Measurements from ENCODE around the gene GGT1. TPM values are rescaled to one million over a fixed set of nuclear protein-coding genes. Genes with fewer than 3 reads are reported as not detected.
"Not testable (repeated sequence)": the region's sequence is repeated elsewhere in the genome, so short reads cannot be mapped to it uniquely, and the experiment has no call there.

GGT1 gene
- total RNA-seq, 1 donor from 2014 or later = 1.8 TPM

DNA sequence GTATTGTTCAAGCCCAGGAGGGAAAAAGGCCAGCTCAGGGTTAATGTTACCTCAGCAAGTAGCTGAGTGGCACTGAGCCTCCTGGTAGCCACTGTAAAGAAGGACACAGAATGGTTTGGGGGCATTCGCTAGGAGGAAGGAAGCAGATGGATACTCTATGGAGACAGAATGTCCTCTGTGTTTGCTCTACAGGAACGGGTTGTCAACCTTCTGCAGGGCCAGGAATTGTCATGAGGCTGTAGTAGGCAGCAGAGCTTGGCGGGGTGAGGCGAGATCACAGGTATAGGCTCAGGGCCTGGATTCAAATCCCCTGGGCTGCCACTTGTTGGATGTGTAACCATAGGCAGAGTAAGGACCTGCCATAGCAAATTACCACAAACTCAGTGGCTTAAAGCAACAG lies 7.1 kb upstream of the GGT1 start:
- no peak overlapping the region for H3K27ac Mint-ChIP-seq (ENCODE audit: unreplicated experiment)
- TF ChIP-seq, protein P1, sequence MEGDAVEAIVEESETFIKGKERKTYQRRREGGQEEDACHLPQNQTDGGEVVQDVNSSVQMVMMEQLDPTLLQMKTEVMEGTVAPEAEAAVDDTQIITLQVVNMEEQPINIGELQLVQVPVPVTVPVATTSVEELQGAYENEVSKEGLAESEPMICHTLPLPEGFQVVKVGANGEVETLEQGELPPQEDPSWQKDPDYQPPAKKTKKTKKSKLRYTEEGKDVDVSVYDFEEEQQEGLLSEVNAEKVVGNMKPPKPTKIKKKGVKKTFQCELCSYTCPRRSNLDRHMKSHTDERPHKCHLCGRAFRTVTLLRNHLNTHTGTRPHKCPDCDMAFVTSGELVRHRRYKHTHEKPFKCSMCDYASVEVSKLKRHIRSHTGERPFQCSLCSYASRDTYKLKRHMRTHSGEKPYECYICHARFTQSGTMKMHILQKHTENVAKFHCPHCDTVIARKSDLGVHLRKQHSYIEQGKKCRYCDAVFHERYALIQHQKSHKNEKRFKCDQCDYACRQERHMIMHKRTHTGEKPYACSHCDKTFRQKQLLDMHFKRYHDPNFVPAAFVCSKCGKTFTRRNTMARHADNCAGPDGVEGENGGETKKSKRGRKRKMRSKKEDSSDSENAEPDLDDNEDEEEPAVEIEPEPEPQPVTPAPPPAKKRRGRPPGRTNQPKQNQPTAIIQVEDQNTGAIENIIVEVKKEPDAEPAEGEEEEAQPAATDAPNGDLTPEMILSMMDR (IDR thresholded peaks at IDR 0.05) = no peak
- peaks cover 9% of the 10 kb centered on the region for H3K4me1 Mint-ChIP-seq (ENCODE audit: low read depth)
- H3K36me3 Mint-ChIP-seq (ENCODE audit: low read depth) = no peaks in the 10 kb centered on the region
- no peak overlapping the region for H3K4me3 Mint-ChIP-seq (ENCODE audit: unreplicated experiment)
- no peaks in the 10 kb centered on the region for H3K9me3 Mint-ChIP-seq (ENCODE audit: low read depth)
- DNase-seq (ENCODE audit: low spot score) = peak; percentile 38
- no peaks in the 10 kb centered on the region for H3K27me3 Mint-ChIP-seq (ENCODE audit: low read depth)

DNA sequence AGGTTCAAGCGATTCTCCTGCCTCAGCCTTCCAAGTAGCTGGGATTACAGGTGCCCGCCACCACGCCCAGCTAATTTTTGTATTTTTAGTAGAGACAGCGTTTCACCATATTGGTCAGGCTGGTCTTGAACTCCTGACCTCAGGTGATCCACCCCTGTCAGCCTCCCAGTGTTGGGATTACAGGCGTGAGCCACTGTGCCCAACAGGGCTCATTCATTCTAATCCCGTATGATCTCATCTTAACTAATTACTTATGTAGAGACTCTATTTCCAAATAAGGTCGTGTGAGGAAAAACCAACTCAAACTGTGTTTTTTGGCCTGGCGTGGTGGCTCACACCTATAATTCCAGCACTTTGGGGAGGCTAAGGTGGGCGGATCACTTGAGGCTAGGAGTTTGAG lies 5.9 kb upstream of the GGT1 start:
- H3K4me3 Mint-ChIP-seq (ENCODE audit: unreplicated experiment); H3K27ac Mint-ChIP-seq (ENCODE audit: unreplicated experiment); H3K27me3 Mint-ChIP-seq (ENCODE audit: low read depth); H3K9me3 Mint-ChIP-seq (ENCODE audit: low read depth); H3K4me1 Mint-ChIP-seq (ENCODE audit: low read depth); H3K36me3 Mint-ChIP-seq (ENCODE audit: low read depth): not testable (repeated sequence)
- peak; percentile 9 for DNase-seq (ENCODE audit: low spot score)

DNA sequence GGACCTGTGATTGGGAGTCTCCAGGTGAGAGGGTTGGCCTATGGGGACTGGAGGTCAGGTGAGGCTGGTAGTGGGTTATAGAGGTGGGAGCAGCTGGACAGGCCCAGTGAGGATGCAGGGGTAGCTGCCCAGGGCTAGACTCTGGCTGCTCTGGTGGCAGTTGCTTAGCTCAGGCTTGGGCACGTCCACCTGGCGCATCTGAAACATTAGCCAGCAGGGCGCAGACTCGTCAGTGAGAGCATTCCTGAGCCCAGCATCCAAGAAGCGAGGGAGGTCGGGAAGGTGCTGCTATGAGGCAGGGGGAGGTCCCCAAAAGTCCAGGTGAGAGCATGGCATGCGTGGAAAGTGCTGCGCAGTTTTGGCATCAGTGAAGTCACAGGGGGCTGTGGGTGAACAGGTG lies 3.5 kb upstream of the GGT1 start:
- no peaks in the 10 kb centered on the region for H3K27me3 Mint-ChIP-seq (ENCODE audit: low read depth)
- H3K36me3 Mint-ChIP-seq (ENCODE audit: low read depth) = no peaks in the 10 kb centered on the region
- DNase-seq (ENCODE audit: low spot score) = no peak
- no peaks in the 10 kb centered on the region for H3K9me3 Mint-ChIP-seq (ENCODE audit: low read depth)
- TF ChIP-seq, protein P1 (IDR thresholded peaks at IDR 0.05) = no peak
- peaks cover 10% of the 10 kb centered on the region for H3K4me1 Mint-ChIP-seq (ENCODE audit: low read depth)
- H3K4me3 Mint-ChIP-seq (ENCODE audit: unreplicated experiment) = no peak overlapping the region
- H3K27ac Mint-ChIP-seq (ENCODE audit: unreplicated experiment) = no peak overlapping the region

DNA sequence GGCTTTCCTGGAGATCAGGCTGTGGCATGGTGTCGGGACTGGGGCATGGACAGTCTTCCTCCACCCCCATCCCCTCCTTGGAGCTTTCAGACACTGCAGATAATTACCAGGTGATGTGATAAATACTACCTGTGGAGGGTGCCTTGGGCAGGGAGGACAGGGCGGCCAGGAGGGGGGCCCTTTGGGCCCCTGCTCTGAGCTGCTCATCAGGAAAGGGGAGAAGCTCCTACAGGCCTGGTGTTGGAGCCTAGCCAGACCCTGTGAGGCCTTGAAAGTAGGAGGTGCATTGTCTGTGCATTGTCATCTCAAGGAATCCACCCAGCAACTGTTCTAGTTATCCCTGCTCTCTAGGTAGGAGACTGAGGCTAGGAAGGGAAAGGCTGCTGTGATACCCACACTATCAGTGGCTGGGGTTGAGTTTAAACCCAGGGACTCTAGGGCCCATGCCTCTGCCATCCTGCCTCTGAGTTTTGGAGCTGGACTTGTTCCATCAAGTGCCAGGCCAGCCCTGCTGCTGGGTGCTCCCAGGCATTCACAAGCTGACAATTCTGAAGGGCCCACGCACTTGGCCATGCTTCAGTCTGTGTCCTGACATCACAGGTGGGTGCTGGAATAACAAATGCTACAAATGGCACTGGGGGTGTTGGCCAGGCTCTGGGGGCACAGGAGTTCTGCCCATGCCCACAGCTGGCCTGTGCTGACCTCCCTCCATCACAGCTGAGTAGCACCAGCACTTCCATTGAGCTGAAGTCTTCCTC lies 2.9 kb upstream of the GGT1 start:
- DNase-seq (ENCODE audit: low spot score); H3K27me3 Mint-ChIP-seq (ENCODE audit: low read depth); H3K4me3 Mint-ChIP-seq (ENCODE audit: unreplicated experiment); H3K9me3 Mint-ChIP-seq (ENCODE audit: low read depth); H3K27ac Mint-ChIP-seq (ENCODE audit: unreplicated experiment); H3K36me3 Mint-ChIP-seq (ENCODE audit: low read depth): not testable (repeated sequence)
- H3K4me1 Mint-ChIP-seq (ENCODE audit: low read depth) = peaks cover 10% of the 10 kb centered on the region

DNA sequence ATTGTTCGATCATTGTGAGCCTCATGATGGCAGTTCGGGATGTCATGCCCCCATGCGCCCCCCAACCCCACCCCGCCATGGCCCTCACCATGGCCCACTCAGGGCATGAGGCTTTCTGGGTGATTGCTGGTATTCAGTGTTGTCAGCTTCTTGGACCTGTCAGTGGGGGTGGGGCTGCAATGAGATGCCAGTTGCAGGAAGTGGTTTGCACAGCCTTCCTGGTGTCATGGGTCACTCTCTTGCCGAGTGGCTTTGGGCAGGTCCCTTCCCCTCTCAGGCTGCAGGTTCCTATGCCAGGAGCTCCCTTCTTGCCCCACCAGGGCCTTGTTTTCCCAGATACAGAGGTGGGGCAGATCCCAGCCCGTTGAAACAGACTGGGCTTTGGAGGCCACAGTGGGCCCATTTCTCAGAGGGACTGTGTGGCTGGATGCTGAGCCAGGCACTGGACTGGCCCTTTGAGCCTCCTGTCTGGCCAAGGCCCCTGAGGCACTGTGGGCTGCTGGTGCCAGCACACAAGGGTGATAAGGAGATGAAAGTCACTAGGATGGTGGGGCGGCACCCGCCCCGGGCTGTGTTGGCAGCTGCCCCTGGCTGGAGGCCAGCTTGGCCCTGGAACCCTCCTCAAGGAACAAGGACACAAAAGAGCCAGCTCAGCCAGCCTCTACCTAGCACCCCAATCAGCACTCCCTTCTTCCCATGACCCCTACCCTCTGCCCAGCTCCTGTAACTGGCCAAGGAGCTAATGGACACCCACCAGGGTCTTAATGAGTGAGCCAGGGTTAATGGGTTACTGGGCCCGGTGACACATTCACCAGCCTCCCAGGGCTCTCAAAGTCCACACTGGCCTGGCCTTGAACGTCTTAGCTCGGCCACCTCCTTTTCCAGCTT lies 1.5 kb upstream of the GGT1 start:
- TF ChIP-seq, protein P1 (IDR thresholded peaks at IDR 0.05) = no peak
- no peak overlapping the region for H3K27ac Mint-ChIP-seq (ENCODE audit: unreplicated experiment)
- no peaks in the 10 kb centered on the region for H3K36me3 Mint-ChIP-seq (ENCODE audit: low read depth)
- H3K9me3 Mint-ChIP-seq (ENCODE audit: low read depth) = no peaks in the 10 kb centered on the region
- no peaks in the 10 kb centered on the region for H3K27me3 Mint-ChIP-seq (ENCODE audit: low read depth)
- no peak overlapping the region for H3K4me3 Mint-ChIP-seq (ENCODE audit: unreplicated experiment)
- no peak for DNase-seq (ENCODE audit: low spot score)
- peaks cover 10% of the 10 kb centered on the region for H3K4me1 Mint-ChIP-seq (ENCODE audit: low read depth)

DNA sequence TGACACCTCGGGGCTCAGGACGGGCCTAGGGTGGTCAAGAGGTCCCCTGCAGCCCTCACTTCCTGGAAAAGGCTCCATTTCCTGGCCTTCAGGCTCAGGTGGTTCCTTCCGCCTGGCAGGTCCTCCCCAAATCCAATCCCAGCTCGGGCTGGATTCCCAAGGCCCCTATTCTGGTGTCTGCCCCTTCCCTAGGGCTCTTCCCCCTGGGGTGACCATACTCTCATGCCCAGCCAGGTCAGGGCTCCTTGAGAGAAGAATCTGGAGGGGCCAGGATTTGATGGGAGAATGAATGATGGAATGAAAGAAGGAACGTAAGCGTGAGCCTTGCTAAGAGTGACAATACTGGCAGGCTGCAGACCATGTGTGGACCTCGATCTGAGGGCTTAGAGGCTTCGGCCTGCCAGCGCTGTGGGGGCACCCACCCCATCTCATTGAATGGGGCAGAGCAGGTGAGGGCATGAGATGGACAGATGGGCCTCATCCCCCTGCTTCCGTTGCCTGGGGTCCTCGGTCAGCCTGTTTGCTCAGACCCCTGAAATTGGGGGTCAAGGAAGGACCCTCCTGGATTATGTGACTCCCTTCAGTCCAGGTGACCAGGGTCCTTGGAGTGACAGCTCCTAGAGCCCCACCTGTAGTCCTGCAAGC lies 766 bp upstream of the GGT1 start:
- H3K4me3 Mint-ChIP-seq (ENCODE audit: unreplicated experiment); H3K9me3 Mint-ChIP-seq (ENCODE audit: low read depth); H3K36me3 Mint-ChIP-seq (ENCODE audit: low read depth); DNase-seq (ENCODE audit: low spot score); H3K27me3 Mint-ChIP-seq (ENCODE audit: low read depth); H3K27ac Mint-ChIP-seq (ENCODE audit: unreplicated experiment): not testable (repeated sequence)
- peaks cover 10% of the 10 kb centered on the region for H3K4me1 Mint-ChIP-seq (ENCODE audit: low read depth)
